ENCODE measurements around the gene SNUPN. TPM values are rescaled to one million over a fixed set of nuclear protein-coding genes. Genes with fewer than 3 reads are reported as not detected.
A peak's percentile ranks its signal among the peaks of the same experiment; 100 is the strongest.

SNUPN gene
- total RNA-seq, 4 donors from 2014 or later, result 16.5 to 19.7 (median 18.1) TPM

GRCh38 chr15:75650908-75651809 is 25.6 kb upstream of the SNUPN start:
- DNase-seq (ENCODE audit: low spot score in 2 of 2), result peak in 1 of 2 donors; percentile 90
- intact Hi-C loops (cut with DNase I; ENCODE audit: low total_unique reads), result loop anchor here (10.0 kb wide), 1 partner anchor 286 kb away; the partner anchor contains the start of gene MAN2C1
- TF ChIP-seq POLR2A (IDR thresholded peaks at IDR 0.05), result no peak
- TF ChIP-seq CTCF (IDR thresholded peaks at IDR 0.05), result no peak

GRCh38 chr15:75649848-75650247 is 24.3 kb upstream of the SNUPN start:
- DNase-seq (ENCODE audit: low spot score in 2 of 2), result no peak
- 75 to 88% methylated on average over 18 of the region's 18 CpGs for WGBS, 2 donors
- TF ChIP-seq CTCF (IDR thresholded peaks at IDR 0.05) (no peak), POLR2A (IDR thresholded peaks at IDR 0.05) (no peak)
- intact Hi-C loops (cut with DNase I; ENCODE audit: low total_unique reads), result loop anchor here (10.0 kb wide), 1 partner anchor 285 kb away; the partner anchor contains the start of gene MAN2C1
- H3K4me3 ChIP-seq (ENCODE audit: low read depth, poor library complexity, severe bottlenecking), result no peak overlapping the region

More at GRCh38 chr15:75650908-75651809, 25.6 kb upstream of the SNUPN start:
- H3K4me3 ChIP-seq (ENCODE audit: low read depth, poor library complexity, severe bottlenecking), result no peak overlapping the region
- WGBS, 2 donors, result 22 to 30% methylated on average over 9 of the region's 9 CpGs

GRCh38 chr15:75649045-75649761 is 23.7 kb upstream of the SNUPN start:
- 50 to 58% methylated on average over 16 to 17 of the region's 19 CpGs for WGBS, 2 donors
- intact Hi-C loops (cut with DNase I; ENCODE audit: low total_unique reads), result no loop called here

GRCh38 chr15:75648156-75649000 is 22.9 kb upstream of the SNUPN start:
- TF ChIP-seq POLR2A (IDR thresholded peaks at IDR 0.05) (no peak), CTCF (IDR thresholded peaks at IDR 0.05) (no peak)
- DNase-seq (ENCODE audit: low spot score in 2 of 2), result peak in 1 of 2 donors; percentile 90
- intact Hi-C loops (cut with DNase I; ENCODE audit: low total_unique reads), result no loop called here
- 2 to 6% methylated on average over 27 to 34 of the region's 34 CpGs for WGBS, 2 donors
- H3K4me3 ChIP-seq (ENCODE audit: low read depth, poor library complexity, severe bottlenecking), result peak overlapping the region; percentile 91

More at GRCh38 chr15:75649045-75649761, 23.7 kb upstream of the SNUPN start:
- no peak overlapping the region for H3K4me3 ChIP-seq (ENCODE audit: low read depth, poor library complexity, severe bottlenecking)
- no peak for TF ChIP-seq CTCF (IDR thresholded peaks at IDR 0.05)
- no peak for TF ChIP-seq POLR2A (IDR thresholded peaks at IDR 0.05)
- peak in 1 of 2 donors; percentile 87 for DNase-seq (ENCODE audit: low spot score in 2 of 2)
